PC-9 (cell line): Measurements from ENCODE around the gene TCTN2.

Source experiments
- EZH2 ChIP-seq: fragments of 200-600 bp; sonication (generic); IDR thresholded peaks from 2 replicates; pipeline ENCODE4 v1.8.0; 2017; ENCODE audit warnings: antibody characterized with exemption, low read depth
- TF ChIP-seq, protein P1 (sequence below): fragments of 200-600 bp; sonication (generic); conservative IDR thresholded peaks from 2 replicates; pipeline ENCODE4 v1.6.1; 2017; ENCODE audit warnings: mixed run types, antibody characterized with exemption, mild to moderate bottlenecking, moderate library complexity

DNA sequence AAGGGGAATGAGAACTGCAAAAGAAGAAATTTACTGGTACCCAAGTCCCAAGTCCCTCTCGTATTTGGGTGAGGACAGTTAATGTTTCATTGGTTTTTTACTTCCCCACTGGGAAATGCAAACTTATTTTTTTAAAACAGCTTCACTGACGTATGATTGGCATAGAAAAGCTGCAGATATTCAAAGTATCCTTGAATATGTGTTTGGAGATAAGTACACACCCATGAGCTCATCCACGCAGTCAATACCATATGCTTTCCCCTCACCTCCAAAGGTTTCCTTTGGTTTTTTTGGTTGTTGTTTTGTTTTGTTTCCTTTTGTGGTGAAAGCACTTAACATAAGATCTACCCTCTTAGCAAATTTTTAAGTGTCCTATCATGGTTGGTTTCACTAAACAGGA is 13.1 kb downstream of the TCTN2 start:
- TF ChIP-seq EZH2, result no peak
- TF ChIP-seq, protein P1, sequence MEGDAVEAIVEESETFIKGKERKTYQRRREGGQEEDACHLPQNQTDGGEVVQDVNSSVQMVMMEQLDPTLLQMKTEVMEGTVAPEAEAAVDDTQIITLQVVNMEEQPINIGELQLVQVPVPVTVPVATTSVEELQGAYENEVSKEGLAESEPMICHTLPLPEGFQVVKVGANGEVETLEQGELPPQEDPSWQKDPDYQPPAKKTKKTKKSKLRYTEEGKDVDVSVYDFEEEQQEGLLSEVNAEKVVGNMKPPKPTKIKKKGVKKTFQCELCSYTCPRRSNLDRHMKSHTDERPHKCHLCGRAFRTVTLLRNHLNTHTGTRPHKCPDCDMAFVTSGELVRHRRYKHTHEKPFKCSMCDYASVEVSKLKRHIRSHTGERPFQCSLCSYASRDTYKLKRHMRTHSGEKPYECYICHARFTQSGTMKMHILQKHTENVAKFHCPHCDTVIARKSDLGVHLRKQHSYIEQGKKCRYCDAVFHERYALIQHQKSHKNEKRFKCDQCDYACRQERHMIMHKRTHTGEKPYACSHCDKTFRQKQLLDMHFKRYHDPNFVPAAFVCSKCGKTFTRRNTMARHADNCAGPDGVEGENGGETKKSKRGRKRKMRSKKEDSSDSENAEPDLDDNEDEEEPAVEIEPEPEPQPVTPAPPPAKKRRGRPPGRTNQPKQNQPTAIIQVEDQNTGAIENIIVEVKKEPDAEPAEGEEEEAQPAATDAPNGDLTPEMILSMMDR, result no peak
